K562 (cell line): ENCODE results near the gene NUBP2. TPM values are rescaled to one million over a fixed set of nuclear protein-coding genes. Genes with fewer than 3 reads are reported as not detected.

Experiments
- ATAC-seq: fragments of 200-7000 bp; cut with Tn5 transposase; 3 replicates; pipeline ENCODE4 v1.9.1; 2020; ENCODE audit warnings: moderate library complexity
- BruUV-seq: library from RNA; stranded (reverse); fragments of 400-500 nt; replicated peaks from 2 replicates; lab custom pipeline; 2021; lab: Mats Ljungman, UMichigan
- CTCF ChIA-PET: fragments of 300-600 bp; formaldehyde crosslinking; extraction: SDS; loops from one replicate; lab custom pipeline; 2021; ENCODE audit warnings: low intra/inter-chr PET ratio; lab: Yijun Ruan, JAX
- POLR2A ChIA-PET: fragments of 300-600, 350-650 bp; sonication (Branson Sonifier 250); formaldehyde crosslinking; extraction: SDS; loops from one replicate; lab custom pipeline; 2021; ENCODE audit warnings: antibody characterized with exemption, inconsistent platforms; lab: Yijun Ruan, JAX
- DNase-seq, 4 experiments: peaks; one replicate each; pipeline versions ENCODE4 v3.0.0 to v3.0.0-alpha.2; 2011 to 2018; ENCODE audit warnings: low spot score in 3 of 4, mixed read lengths in 3 of 4; ENCODE audit errors: extremely low read depth in 1 of 4
- FAIRE-seq: peaks from 2 replicates; lab custom pipeline; 2011; peaks lifted over from hg19 to GRCh38; lab: Jason Lieb, UNC
- H2AFZ ChIP-seq: 2 replicates; pipeline ENCODE4 v1.6.0; 2011; ENCODE audit warnings: low read depth, low read length, control low read depth, inconsistent platforms
- H3K27ac ChIP-seq: fragments of 200-600 bp; 3 replicates; pipeline ENCODE4 v1.8.0; 2011; ENCODE audit warnings: low read depth, mild to moderate bottlenecking, control low read depth, inconsistent platforms, low read length, moderate library complexity, mixed read lengths; ENCODE audit errors: extremely low read depth
- H3K27me3 ChIP-seq, 2 experiments: fragments of 300-600 bp in 1 of 2; 2 replicates in 1 of 2; 3 replicates in 1 of 2; pipeline versions ENCODE4 v1.6.0 to v1.8.0; 2011; ENCODE audit warnings: inconsistent platforms in 2 of 2, low read length in 2 of 2, mild to moderate bottlenecking in 1 of 2, mixed read lengths in 1 of 2, moderate library complexity in 1 of 2; ENCODE audit not compliant: control insufficient read depth in 2 of 2, insufficient read depth in 2 of 2
- H3K36me3 ChIP-seq: fragments of 300-600 bp; 3 replicates; pipeline ENCODE4 v1.8.0; 2011; ENCODE audit warnings: mild to moderate bottlenecking, low read length, inconsistent platforms; ENCODE audit not compliant: control insufficient read depth, insufficient read depth
- H3K4me1 ChIP-seq, 2 experiments: fragments of 200-600 bp in 1 of 2; replicated peaks in 1 of 2; 2 replicates in 1 of 2; 3 replicates in 1 of 2; pipeline versions ENCODE4 v1.5.1 to v1.8.0; 2011; ENCODE audit warnings: inconsistent platforms in 2 of 2, low read length in 2 of 2, mild to moderate bottlenecking in 1 of 2, mixed read lengths in 1 of 2, moderate library complexity in 1 of 2; ENCODE audit not compliant: control insufficient read depth in 2 of 2, insufficient read depth in 2 of 2
- H3K4me2 ChIP-seq: 2 replicates; pipeline ENCODE4 v1.6.1; 2011; ENCODE audit warnings: low read length, control low read depth, inconsistent platforms, mixed read lengths; ENCODE audit not compliant: insufficient read depth
- H3K4me3 ChIP-seq: fragments of 200-600 bp; sonication (generic), shearing (Covaris generic); 2 replicates; pipeline ENCODE4 v1.5.1; 2016; ENCODE audit warnings: control low read depth, inconsistent platforms
- H3K79me2 ChIP-seq: fragments of 200-600 bp; 3 replicates; pipeline ENCODE4 v1.8.0; 2011; ENCODE audit warnings: low read length, inconsistent platforms; ENCODE audit not compliant: control insufficient read depth, insufficient read depth
- H3K9ac ChIP-seq, 2 experiments: 2 replicates each; pipeline versions ENCODE4 v1.6.0 to v1.6.1; 2011; ENCODE audit warnings: low read depth in 2 of 2, low read length in 2 of 2, control low read depth in 1 of 2, inconsistent platforms in 1 of 2, mild to moderate bottlenecking in 1 of 2, mixed read lengths in 1 of 2; ENCODE audit not compliant: insufficient read depth in 1 of 2
- H3K9me1 ChIP-seq: one replicate; pipeline ENCODE4 v1.6.0; 2011; ENCODE audit warnings: inconsistent platforms, mild to moderate bottlenecking, low read length, moderate library complexity; ENCODE audit not compliant: control insufficient read depth, insufficient read depth
- H3K9me3 ChIP-seq: replicated peaks from 2 replicates; pipeline ENCODE4 v1.5.1; 2011; ENCODE audit warnings: low read depth, low read length, inconsistent platforms; ENCODE audit not compliant: control insufficient read depth, insufficient read depth
- H4K20me1 ChIP-seq: replicated peaks from 2 replicates; pipeline ENCODE4 v1.6.1; 2011; ENCODE audit warnings: low read length, inconsistent platforms, mixed read lengths; ENCODE audit not compliant: control insufficient read depth, insufficient read depth
- E2F3 ChIP-seq: fragments of 250-450 bp; sonication (Bioruptor Pico); IDR thresholded peaks from 2 replicates; pipeline ENCODE4 v1.4.0; 2020; ENCODE audit warnings: mild to moderate bottlenecking
- MCM5 ChIP-seq: fragments of 450-650 bp; IDR thresholded peaks from 2 replicates; pipeline ENCODE4 v1.6.1; 2016; ENCODE audit warnings: low read depth
- WGBS: fragments of 100-300 bp; shearing (Covaris generic); methylation state at CpG from one replicate; pipeline ENCODE4 v1.1.6; 2016; ENCODE audit warnings: low coverage, mixed read lengths; ENCODE audit not compliant: insufficient coverage; ENCODE audit errors: missing lambda C conversion rate; 5-methylcytosine and 5-hydroxymethylcytosine counted together
- in situ Hi-C: fragments of 300-500 bp; cut with MboI; formaldehyde crosslinking; loops from 4 replicates; pipeline ENCODE4 v1.15.0; 2018; ENCODE audit warnings: inconsistent platforms, mixed read lengths
- intact Hi-C: fragments of 100-400 bp; cut with micrococcal nuclease; formaldehyde crosslinking; loops from 2 replicates; pipeline ENCODE4 v1.14.2; 2022
- polyA plus RNA-seq, 8 experiments: library from polyadenylated mRNA; depleted of rRNA in 4 of 8; stranded (reverse) in 5 of 8; unstranded in 3 of 8; fragments of >200 nt; fragmentation: Nextera tagmentation in 2 of 8; fragmentation: Illumina TruSeq in 1 of 8; extraction: Ambion mirVana in 2 of 8; extraction: Trizol in 1 of 8; gene quantifications; 2 replicates each; pipeline versions ENCODE4 v1.2.1 to v1.2.3, GENCODE V29; 2011 to 2014; ENCODE audit warnings: inconsistent platforms in 1 of 8, missing spikeins in 1 of 8
- total RNA-seq, 7 experiments: library from RNA; depleted of rRNA in 6 of 7; stranded (reverse); fragments of >200 nt in 6 of 7; fragmentation: Illumina TruSeq in 2 of 7; extraction: Trizol in 2 of 7; gene quantifications; 2 replicates each; pipeline versions ENCODE4 v1.2.1 to v1.2.3, GENCODE V29; 2011 to 2021; ENCODE audit warnings: low replicate concordance in 1 of 7
- TF ChIP-seq, protein P1 (sequence below), 2 experiments: IDR thresholded peaks; 2 replicates each; pipeline ENCODE4 v1.6.1; 2011; ENCODE audit warnings: borderline replicate concordance in 1 of 2, control low read depth in 1 of 2, low read depth in 1 of 2, low read length in 1 of 2, mild to moderate bottlenecking in 1 of 2, mixed read lengths in 1 of 2, moderate library complexity in 1 of 2; ENCODE audit not compliant: insufficient read depth in 1 of 2, insufficient read length in 1 of 2, poor library complexity in 1 of 2, severe bottlenecking in 1 of 2; ENCODE audit errors: extremely low read depth in 1 of 2
- TF ChIP-seq, protein P2 (sequence below): fragments of 450-650 bp; formaldehyde crosslinking; IDR thresholded peaks from 2 replicates; pipeline ENCODE4 v1.4.0; 2020; ENCODE audit warnings: mild to moderate bottlenecking, moderate library complexity

The NUBP2 gene
- total and polyA plus RNA-seq, 9 of the 15 experiments (the other 6 are each of a cell fraction or from before 2014, with no cell fraction given), result 1.8 to 115 (median 24.0) TPM

DNA sequence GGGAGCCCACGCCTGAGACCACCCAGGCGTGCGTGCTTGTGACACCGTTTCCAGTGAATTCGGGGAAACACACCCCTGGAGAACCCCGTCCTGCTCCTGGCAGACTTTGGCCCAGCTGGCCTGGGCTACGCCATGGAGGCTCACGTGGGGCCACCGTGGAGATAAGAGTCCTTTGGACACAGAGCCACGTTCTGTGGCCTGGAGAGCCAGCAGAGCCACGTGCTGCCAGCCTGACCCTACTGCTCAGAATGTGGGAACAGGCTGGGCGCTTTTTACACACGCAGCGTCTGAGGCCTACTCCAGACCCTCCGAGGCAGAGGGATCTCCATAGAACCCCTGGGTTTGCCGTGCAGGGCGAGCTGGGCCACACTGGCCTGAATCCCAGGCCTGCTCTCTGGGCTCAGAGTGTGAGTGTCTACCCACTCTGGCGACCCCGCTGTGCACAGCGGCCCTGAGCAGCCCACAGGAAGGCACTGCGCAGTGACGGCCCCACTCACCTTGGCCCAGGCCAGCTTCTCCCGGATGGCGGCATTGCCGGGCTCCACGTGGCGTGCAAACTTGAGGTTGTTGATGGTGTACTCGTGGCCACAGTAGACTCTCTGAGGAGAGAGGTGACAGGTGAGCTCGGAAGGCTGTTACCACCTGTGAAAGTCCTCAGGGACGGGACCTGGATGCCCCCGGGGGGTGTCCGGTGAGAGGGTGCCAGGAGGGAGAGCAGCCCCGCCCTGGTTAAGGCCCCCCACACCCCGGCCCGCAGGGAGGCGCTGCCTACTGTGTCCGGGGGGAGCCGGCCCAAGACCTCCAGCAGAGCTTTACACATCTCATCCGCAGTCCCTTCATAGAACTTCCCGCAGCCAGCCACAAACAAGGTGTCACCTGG is 33.9 kb downstream of the NUBP2 start:
- intact Hi-C loops, result no loop called here
- ATAC-seq, result no peak

More for the DNA sequence above, 33.9 kb downstream of the NUBP2 start:
- no TSS peak for BruUV-seq
- no peak overlapping the region for H3K4me3 ChIP-seq
- TF ChIP-seq, protein P1, sequence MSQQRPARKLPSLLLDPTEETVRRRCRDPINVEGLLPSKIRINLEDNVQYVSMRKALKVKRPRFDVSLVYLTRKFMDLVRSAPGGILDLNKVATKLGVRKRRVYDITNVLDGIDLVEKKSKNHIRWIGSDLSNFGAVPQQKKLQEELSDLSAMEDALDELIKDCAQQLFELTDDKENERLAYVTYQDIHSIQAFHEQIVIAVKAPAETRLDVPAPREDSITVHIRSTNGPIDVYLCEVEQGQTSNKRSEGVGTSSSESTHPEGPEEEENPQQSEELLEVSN (IDR thresholded peaks at IDR 0.05; ENCODE audit: borderline replicate concordance in 1 of 2, extremely low read depth in 1 of 2, insufficient read depth in 1 of 2, insufficient read length in 1 of 2, low read depth in 1 of 2, low read length in 1 of 2, poor library complexity in 1 of 2, severe bottlenecking in 1 of 2), result no peak
- TF ChIP-seq E2F3 (CRISPR knock-in tag), result no peak
- TF ChIP-seq MCM5, result no peak
- TF ChIP-seq, protein P2, sequence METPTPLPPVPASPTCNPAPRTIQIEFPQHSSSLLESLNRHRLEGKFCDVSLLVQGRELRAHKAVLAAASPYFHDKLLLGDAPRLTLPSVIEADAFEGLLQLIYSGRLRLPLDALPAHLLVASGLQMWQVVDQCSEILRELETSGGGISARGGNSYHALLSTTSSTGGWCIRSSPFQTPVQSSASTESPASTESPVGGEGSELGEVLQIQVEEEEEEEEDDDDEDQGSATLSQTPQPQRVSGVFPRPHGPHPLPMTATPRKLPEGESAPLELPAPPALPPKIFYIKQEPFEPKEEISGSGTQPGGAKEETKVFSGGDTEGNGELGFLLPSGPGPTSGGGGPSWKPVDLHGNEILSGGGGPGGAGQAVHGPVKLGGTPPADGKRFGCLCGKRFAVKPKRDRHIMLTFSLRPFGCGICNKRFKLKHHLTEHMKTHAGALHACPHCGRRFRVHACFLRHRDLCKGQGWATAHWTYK (CRISPR knock-in tag), result peak; percentile 76
- TF ChIP-seq, all 486 proteins: peak for 1
- no peak overlapping the region for H3K4me2 ChIP-seq
- DNase-seq, result no peak
- CTCF ChIA-PET, result no interaction called here
- H3K36me3 ChIP-seq, result peaks cover 3% of the 10 kb centered on the region; the same call in 1 of the 3 replicates
- no peak overlapping the region for H3K27ac ChIP-seq
- FAIRE-seq, result no peak
- H3K9ac ChIP-seq, result no peak overlapping the region; a peak in 1 of 4 replicates
- no peaks in the 10 kb centered on the region for H3K27me3 ChIP-seq
- peaks cover 0 to 54% of the 10 kb centered on the region in 2 experiments; a peak in 3 of 5 replicates for H3K4me1 ChIP-seq
- in situ Hi-C loops, result no loop called here
- 93% methylated on average over 36 of the region's 40 CpGs for WGBS
- H3K9me3 ChIP-seq, result no peaks in the 10 kb centered on the region
- no peaks in the 10 kb centered on the region for H4K20me1 ChIP-seq
- POLR2A ChIA-PET, result interaction anchor here (0.6 kb wide), 1 partner anchor 537 kb away, joined by 3 read pairs; no protein-coding TSS in a partner anchor
- H3K79me2 ChIP-seq, result no peaks in the 10 kb centered on the region
- no peaks in the 10 kb centered on the region for H3K9me1 ChIP-seq
- H2AFZ ChIP-seq, result no peak overlapping the region
